Prostate gland (tissue), 2 donors: Measurements from ENCODE around the gene CAPNS1. TPM values are rescaled to one million over a fixed set of nuclear protein-coding genes. Genes with fewer than 3 reads are reported as not detected.
"Not testable (repeated sequence)": the region's sequence is repeated elsewhere in the genome, so short reads cannot be mapped to it uniquely, and the experiment has no call there.

Experiments
- DNase-seq: peaks from one replicate; pipeline ENCODE4 v3.0.0-alpha.2; 2019; ENCODE audit warnings: low spot score
- H3K27ac ChIP-seq, 2 donors: fragments of 200-600 bp; sonication (generic); 2 replicates each; pipeline ENCODE4 v1.5.1; 2017 to 2019
- H3K27me3 ChIP-seq: fragments of 200-600 bp; sonication (generic); replicated peaks from 2 replicates; pipeline ENCODE4 v1.5.1; 2019; ENCODE audit not compliant: insufficient read depth
- H3K36me3 ChIP-seq, 2 donors: fragments of 200-600 bp; sonication (generic); 1 replicate in 1 of 2; 2 replicates in 1 of 2; pipeline versions ENCODE4 v1.5.1 to v1.8.1; 2017 to 2019
- H3K4me1 ChIP-seq: fragments of 200-600 bp; sonication (generic); replicated peaks from 2 replicates; pipeline ENCODE4 v1.5.1; 2019
- H3K4me3 ChIP-seq, 2 donors: fragments of 200-600 bp; sonication (generic); 2 replicates each; pipeline ENCODE4 v1.5.1; 2017 to 2019
- H3K9me3 ChIP-seq: fragments of 200-600 bp; sonication (generic); 2 replicates; pipeline ENCODE4 v1.5.1; 2017
- CTCF ChIP-seq, 4 experiments: fragments of 200-600 bp in 2 of 4; fragments of 450-650 bp in 2 of 4; sonication (generic) in 2 of 4; IDR thresholded peaks; 1 replicate in 3 of 4; 2 replicates in 1 of 4; pipeline ENCODE4 v1.5.1; 2016 to 2019; ENCODE audit warnings: antibody characterized with exemption in 4 of 4, mild to moderate bottlenecking in 2 of 4, moderate library complexity in 2 of 4
- POLR2A ChIP-seq: fragments of 450-650 bp; IDR thresholded peaks from one replicate; pipeline ENCODE4 v1.6.1; 2016; ENCODE audit warnings: antibody characterized with exemption, mild to moderate bottlenecking
- POLR2AphosphoS5 ChIP-seq: sonication (generic); formaldehyde crosslinking; IDR thresholded peaks from one replicate; pipeline ENCODE4 v1.6.1; 2017; ENCODE audit warnings: antibody characterized with exemption
- WGBS: methylation state at CpG from one replicate; pipeline ENCODE4 v1.1.5; 2018; 5-methylcytosine and 5-hydroxymethylcytosine counted together
- intact Hi-C: fragments of 100-400 bp; cut with DNase I; formaldehyde crosslinking; loops from one replicate; pipeline ENCODE4 v1.14.2; 2022
- total RNA-seq, 2 donors: library from RNA; depleted of rRNA; stranded (reverse); fragments of >200 nt; gene quantifications; one replicate each; pipeline ENCODE4 v1.1.0, GENCODE V29; 2016

Gene CAPNS1
- total RNA-seq, 2 donors from 2014 or later, result 168 to 196 TPM

DNA sequence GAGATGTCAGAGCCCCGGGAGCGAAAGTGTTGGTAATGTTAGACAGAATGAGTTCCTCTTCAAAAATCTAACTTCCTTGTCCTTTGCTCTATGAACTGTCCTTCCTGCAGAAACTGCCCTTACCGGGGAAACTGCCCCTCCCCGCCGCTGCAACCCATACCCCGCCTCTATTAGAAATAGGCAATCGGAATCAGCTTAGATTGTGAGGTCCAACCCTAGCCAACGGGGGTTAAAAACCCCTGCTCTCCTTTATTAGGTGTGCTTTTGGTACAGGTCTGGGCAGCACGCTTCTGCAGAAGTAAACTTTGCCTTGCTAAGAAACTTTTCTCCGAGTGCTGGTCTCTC is 11.5 kb upstream of the CAPNS1 start:
- Histone ChIP-seq H3K27me3 (no peaks in the 10 kb centered on the region), H3K36me3 (no peaks in the 10 kb centered on the region), H3K27ac (peak overlapping the region; percentile 80 to 84), H3K4me1 (no peaks in the 10 kb centered on the region), H3K4me3 (peak overlapping the region; percentile 30 to 35), H3K9me3 (no peaks in the 10 kb centered on the region)
- DNase-seq, result no peak
- WGBS, result 15% methylated on average over 10 of the region's 10 CpGs
- intact Hi-C loops, result no loop called here
- TF ChIP-seq CTCF (IDR thresholded peaks at IDR 0.05) (no peak), POLR2AphosphoS5 (no peak), POLR2A (no peak)

GRCh38 chr19:36131221-36131620 is 8.6 kb upstream of the CAPNS1 start:
- DNase-seq, H3K27me3 ChIP-seq, H3K4me3 ChIP-seq, intact Hi-C loops, H3K4me1 ChIP-seq, H3K9me3 ChIP-seq, H3K27ac ChIP-seq, H3K36me3 ChIP-seq: not testable (repeated sequence)
- WGBS, result 71% methylated on average over 6 of the region's 6 CpGs

GRCh38 chr19:36134867-36135266 is 5.0 kb upstream of the CAPNS1 start:
- DNase-seq, H3K4me3 ChIP-seq, H3K27me3 ChIP-seq, intact Hi-C loops, H3K27ac ChIP-seq, H3K36me3 ChIP-seq, H3K4me1 ChIP-seq, H3K9me3 ChIP-seq: not testable (repeated sequence)
- 98% methylated on average over 4 of the region's 4 CpGs for WGBS

GRCh38 chr19:36136964-36137686 is 2.7 kb upstream of the CAPNS1 start:
- peaks cover 12% of the 10 kb centered on the region for H3K4me1 ChIP-seq
- peak; percentile 86 for DNase-seq
- 52% methylated on average over 12 of the region's 12 CpGs for WGBS
- H3K9me3 ChIP-seq, result no peaks in the 10 kb centered on the region
- no peak overlapping the region for H3K4me3 ChIP-seq
- peak overlapping the region; percentile 69 to 76 for H3K27ac ChIP-seq
- H3K27me3 ChIP-seq, result no peaks in the 10 kb centered on the region
- intact Hi-C loops, result no loop called here
- H3K36me3 ChIP-seq, result no peaks in the 10 kb centered on the region
- no peak for TF ChIP-seq POLR2A
- peak; percentile 79 for TF ChIP-seq POLR2AphosphoS5
- no peak for TF ChIP-seq CTCF (IDR thresholded peaks at IDR 0.05)

GRCh38 chr19:36139120-36139472 is 770 bp upstream of the CAPNS1 start:
- WGBS, result 63% methylated on average over 7 of the region's 7 CpGs
- Histone ChIP-seq H3K9me3 (no peaks in the 10 kb centered on the region), H3K4me1 (peaks cover 12% of the 10 kb centered on the region), H3K36me3 (peaks cover 3 to 6% of the 10 kb centered on the region in 2 donors), H3K4me3 (peak overlapping the region; percentile 59 to 87), H3K27me3 (no peaks in the 10 kb centered on the region), H3K27ac (peak overlapping the region; percentile 92 to 96)
- TF ChIP-seq CTCF (IDR thresholded peaks at IDR 0.05), result no peak
- TF ChIP-seq POLR2AphosphoS5, result no peak
- TF ChIP-seq POLR2A, result no peak
- intact Hi-C loops, result no loop called here
- DNase-seq, result no peak

DNA sequence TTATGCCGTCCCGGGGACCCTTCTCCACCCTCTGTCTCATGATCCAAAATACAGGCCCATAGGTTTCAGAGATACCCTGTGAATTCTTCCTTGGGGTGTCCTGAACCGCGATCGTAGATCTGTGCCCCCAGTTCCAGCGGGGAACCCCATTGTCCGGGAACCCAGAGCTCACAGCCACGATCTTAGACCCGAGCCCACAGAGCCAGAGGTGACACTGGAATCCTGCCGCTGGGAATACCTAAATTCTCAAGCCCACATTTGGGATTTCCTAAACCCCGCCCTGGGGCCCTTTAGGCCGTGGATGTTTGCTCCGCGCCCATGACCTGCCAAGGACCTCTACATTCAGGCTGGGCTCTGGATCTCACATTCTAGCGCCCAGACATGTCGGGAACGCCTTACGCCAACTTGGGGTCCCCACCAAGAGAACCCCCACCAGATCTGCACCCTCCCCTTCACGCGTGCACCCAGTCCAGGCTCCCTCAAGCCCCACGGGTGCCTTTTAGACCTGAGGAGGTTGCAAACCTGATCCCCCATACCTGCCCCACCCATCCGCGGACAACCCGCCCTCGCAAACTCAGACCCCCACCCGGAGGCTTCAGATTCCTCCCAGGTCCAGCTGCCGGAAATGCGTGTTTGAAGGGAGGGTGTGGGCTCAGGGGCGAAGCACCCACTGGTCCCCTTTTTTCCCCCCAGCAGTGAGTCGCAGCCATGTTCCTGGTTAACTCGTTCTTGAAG is 605 bp downstream of the CAPNS1 start:
- intact Hi-C loops, result no loop called here
- Histone ChIP-seq H3K4me3 (peak overlapping the region; percentile 59 to 87), H3K27me3 (no peaks in the 10 kb centered on the region), H3K4me1 (peaks cover 12% of the 10 kb centered on the region), H3K36me3 (peaks cover 3 to 7% of the 10 kb centered on the region in 2 donors), H3K9me3 (no peaks in the 10 kb centered on the region), H3K27ac (peak overlapping the region; percentile 92 to 96)
- no peak for TF ChIP-seq POLR2A
- TF ChIP-seq CTCF (IDR thresholded peaks at IDR 0.05), result no peak
- no peak for TF ChIP-seq POLR2AphosphoS5
- DNase-seq, result peak; percentile 30
- WGBS, result under 1% methylated on average over 31 of the region's 31 CpGs
